ENCODE data around the gene TMEM43.

DNA sequence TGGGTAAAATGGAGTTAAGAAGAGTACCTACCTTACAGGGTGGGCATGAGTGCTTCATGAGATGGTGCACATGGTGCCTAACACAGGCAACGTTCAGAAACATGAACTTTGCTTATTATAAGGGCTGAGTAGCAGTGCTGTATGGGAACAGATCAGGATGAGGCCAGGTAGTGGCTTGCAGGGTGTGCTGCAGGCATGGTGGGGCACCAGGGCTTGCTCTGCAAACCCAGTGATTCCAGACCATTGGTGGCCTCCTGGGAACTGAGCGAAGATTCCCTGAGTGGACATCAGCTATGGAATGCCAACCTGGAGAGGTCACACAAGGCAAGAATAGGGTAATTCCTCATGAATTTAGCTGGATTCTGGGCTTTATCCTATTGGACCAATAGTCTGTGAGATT is 15.8 kb downstream of the TMEM43 start:
- no peak for TF ChIP-seq SPI1 (IDR thresholded peaks at IDR 0.05; ENCODE audit: borderline replicate concordance, low read depth)
- TF ChIP-seq CTCF (IDR thresholded peaks at IDR 0.05; ENCODE audit: insufficient read depth, low read length) = no peak

Data from HL-60 (cell line).